PC-9 (cell line): ENCODE measurements around the gene EEPD1.

Source experiments
- CTCF ChIP-seq: fragments of 200-600 bp; sonication (generic); conservative IDR thresholded peaks from 2 replicates; pipeline ENCODE4 v1.6.1; 2017; ENCODE audit warnings: mixed run types, antibody characterized with exemption, mild to moderate bottlenecking, moderate library complexity
- EZH2 ChIP-seq: fragments of 200-600 bp; sonication (generic); IDR thresholded peaks from 2 replicates; pipeline ENCODE4 v1.8.0; 2017; ENCODE audit warnings: antibody characterized with exemption, low read depth

DNA sequence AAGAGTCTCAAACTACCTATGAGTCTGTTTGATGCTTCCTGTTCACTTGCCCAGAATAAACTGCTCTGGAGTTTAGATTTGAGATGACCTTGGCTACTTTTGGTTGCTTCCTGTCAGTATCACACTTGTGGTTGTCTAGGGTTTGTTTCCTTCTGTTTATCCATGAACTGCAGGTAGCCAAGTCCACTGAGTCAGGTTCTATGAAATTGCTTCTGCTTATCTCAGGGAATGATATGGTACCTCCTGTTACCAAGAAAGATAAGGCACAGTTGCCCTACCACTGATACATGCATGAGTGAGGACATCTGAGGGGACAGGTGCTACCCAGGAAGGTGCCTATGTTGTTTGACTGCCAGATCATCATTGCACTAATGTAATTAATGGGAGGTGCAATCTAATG, 15.8 kb upstream of the EEPD1 start:
- TF ChIP-seq EZH2 (no peak), CTCF (no peak)
